ENCODE measurements around the gene BTN1A1.

- no peak for TF ChIP-seq CTCF (IDR thresholded peaks at IDR 0.05; ENCODE audit: low read length)
- TF ChIP-seq EZH2phosphoT487 (IDR thresholded peaks at IDR 0.05; ENCODE audit: low read length): no peak
These were observed 27.4 kb upstream of the BTN1A1 start for GRCh38 chr6:26472549-26473290.

All from MM.1S (cell line).